Activated gamma-delta T cell (primary cell): ENCODE data around the gene SPRR1A.

Experiments used
- DNase-seq: peaks from one replicate; lab custom pipeline; 2025; lab: John Stamatoyannopoulos, UW
- total RNA-seq, 2 donors: gene quantifications; one replicate each; lab custom pipeline; 2026; lab: John Stamatoyannopoulos, UW

SPRR1A gene
- 0 reads per million in 2 donors for total RNA-seq

GRCh38 chr1:152983743-152984142 is at the start of gene SPRR1A:
TSS of gene SPRR1A (plus strand) at chr1:152984081. CDS start at chr1:152985231, 1,150 bp downstream.
- DNase-seq, result no peak

GRCh38 chr1:152940614-152941013 is 43.3 kb upstream of the SPRR1A start:
- no peak for DNase-seq

GRCh38 chr1:152941037-152941711 is 42.7 kb upstream of the SPRR1A start:
- no peak for DNase-seq

- no peak for DNase-seq
Observed at GRCh38 chr1:152942161-152942560, 41.7 kb upstream of the SPRR1A start.

GRCh38 chr1:152946248-152946647 is 37.6 kb upstream of the SPRR1A start:
- no peak for DNase-seq

GRCh38 chr1:152946651-152947256 is 37.1 kb upstream of the SPRR1A start, which contains the start of gene SPRR5:
TSS of gene SPRR5 (plus strand) at chr1:152947206. CDS start at chr1:152948555, 1,349 bp downstream.
- DNase-seq, result no peak

GRCh38 chr1:152951711-152952110 is 32.2 kb upstream of the SPRR1A start:
- no peak for DNase-seq

- no peak for DNase-seq
Observed at GRCh38 chr1:152953761-152954160, 30.1 kb upstream of the SPRR1A start.

GRCh38 chr1:152954436-152954835 is 29.4 kb upstream of the SPRR1A start:
- DNase-seq, result no peak

- DNase-seq, result no peak
Observed at GRCh38 chr1:152957561-152957960, 26.3 kb upstream of the SPRR1A start.

- no peak for DNase-seq
Observed at GRCh38 chr1:152959273-152959672, 24.6 kb upstream of the SPRR1A start.

GRCh38 chr1:152959801-152960451 is 24.0 kb upstream of the SPRR1A start:
- DNase-seq, result no peak

GRCh38 chr1:152960452-152961044 is 23.3 kb upstream of the SPRR1A start:
- DNase-seq, result no peak

GRCh38 chr1:152961226-152961891 is 22.5 kb upstream of the SPRR1A start:
- no peak for DNase-seq

- DNase-seq, result no peak
Observed at GRCh38 chr1:152962876-152963415, 20.9 kb upstream of the SPRR1A start.

- DNase-seq, result no peak
Observed at GRCh38 chr1:152964536-152964935, 19.3 kb upstream of the SPRR1A start.

GRCh38 chr1:152965853-152966252 is 18.0 kb upstream of the SPRR1A start:
- no peak for DNase-seq

- no peak for DNase-seq
Observed at GRCh38 chr1:152967201-152967600, 16.7 kb upstream of the SPRR1A start.

GRCh38 chr1:152968248-152968647 is 15.6 kb upstream of the SPRR1A start:
- DNase-seq, result no peak

- DNase-seq, result no peak
Observed at GRCh38 chr1:152969036-152969435, 14.8 kb upstream of the SPRR1A start.

- no peak for DNase-seq
Observed at GRCh38 chr1:152970495-152970894, 13.4 kb upstream of the SPRR1A start, which contains the start of gene SPRR4. TSS of gene SPRR4 (plus strand) at chr1:152970648. CDS start at chr1:152971891, 1,243 bp downstream.
